H9 (cell line): ENCODE results near the gene STX3. TPM values are rescaled to one million over a fixed set of nuclear protein-coding genes. Genes with fewer than 3 reads are reported as not detected.

Experiments used
- DNase-seq: peaks from one replicate; pipeline ENCODE4 v3.0.0-alpha.2; 2017
- H2AFZ ChIP-seq: one replicate; pipeline ENCODE4 v1.6.1; 2013; ENCODE audit warnings: mild to moderate bottlenecking, low read length, control low read depth, moderate library complexity
- H2AK5ac ChIP-seq: 2 replicates; pipeline ENCODE4 v1.6.1; 2013; ENCODE audit warnings: low read length, control low read depth, mixed read lengths; ENCODE audit not compliant: insufficient read length
- H2BK120ac ChIP-seq: one replicate; pipeline ENCODE4 v1.6.1; 2013; ENCODE audit warnings: low read depth, mild to moderate bottlenecking, low read length, control low read depth, inconsistent platforms; ENCODE audit not compliant: poor library complexity, severe bottlenecking
- H2BK12ac ChIP-seq: 2 replicates; pipeline ENCODE4 v1.6.1; 2013; ENCODE audit warnings: low read length, control low read depth, mixed read lengths, low read depth; ENCODE audit not compliant: insufficient read length
- H2BK15ac ChIP-seq: 2 replicates; pipeline ENCODE4 v1.6.1; 2013; ENCODE audit warnings: low read depth, low read length, control low read depth
- H2BK20ac ChIP-seq: one replicate; pipeline ENCODE4 v1.6.1; 2013; ENCODE audit warnings: low read depth, mild to moderate bottlenecking, low read length, control low read depth, inconsistent platforms; ENCODE audit not compliant: poor library complexity, severe bottlenecking
- H2BK5ac ChIP-seq: 2 replicates; pipeline ENCODE4 v1.6.1; 2013; ENCODE audit warnings: low read length, control low read depth, mixed read lengths; ENCODE audit not compliant: insufficient read length
- H3K14ac ChIP-seq: 2 replicates; pipeline ENCODE4 v1.6.1; 2013; ENCODE audit warnings: low read length, control low read depth; ENCODE audit not compliant: insufficient read depth
- H3K18ac ChIP-seq: 2 replicates; pipeline ENCODE4 v1.6.1; 2013; ENCODE audit warnings: low read depth, mild to moderate bottlenecking, mixed read lengths, low read length, control low read depth; ENCODE audit not compliant: insufficient read length
- H3K23ac ChIP-seq: 2 replicates; pipeline ENCODE4 v1.6.1; 2013; ENCODE audit warnings: low read length, control low read depth, mixed read lengths, low read depth; ENCODE audit not compliant: insufficient read length
- H3K23me2 ChIP-seq: 2 replicates; pipeline ENCODE4 v1.6.1; 2013; ENCODE audit warnings: low read depth, mild to moderate bottlenecking, mixed read lengths, low read length, control low read depth; ENCODE audit not compliant: insufficient read length, poor library complexity, severe bottlenecking
- H3K27ac ChIP-seq: 2 replicates; pipeline ENCODE4 v1.5.1; 2013; ENCODE audit warnings: low read length, control low read depth, mixed read lengths, low read depth; ENCODE audit not compliant: insufficient read length
- H3K27me3 ChIP-seq: 2 replicates; pipeline ENCODE4 v1.6.1; 2013; ENCODE audit warnings: low read length, control low read depth, inconsistent platforms; ENCODE audit not compliant: insufficient read depth
- H3K4ac ChIP-seq: 2 replicates; pipeline ENCODE4 v1.6.1; 2013; ENCODE audit warnings: low read depth, mild to moderate bottlenecking, control low read depth, inconsistent platforms, low read length, moderate library complexity
- H3K4me1 ChIP-seq: 2 replicates; pipeline ENCODE4 v1.6.1; 2013; ENCODE audit warnings: low read length, control low read depth, inconsistent platforms; ENCODE audit not compliant: insufficient read depth
- H3K4me2 ChIP-seq: 2 replicates; pipeline ENCODE4 v1.6.1; 2013; ENCODE audit warnings: low read length, control low read depth, mixed read lengths; ENCODE audit not compliant: insufficient read length, insufficient read depth
- H3K56ac ChIP-seq: 2 replicates; pipeline ENCODE4 v1.6.1; 2013; ENCODE audit warnings: low read depth, mild to moderate bottlenecking, mixed read lengths, low read length, control low read depth; ENCODE audit not compliant: insufficient read length
- H3K79me1 ChIP-seq: 2 replicates; pipeline ENCODE4 v1.6.1; 2013; ENCODE audit warnings: low read depth, mild to moderate bottlenecking, moderate library complexity, low read length, control low read depth, inconsistent platforms; ENCODE audit not compliant: insufficient read depth, poor library complexity, severe bottlenecking
- H3K79me2 ChIP-seq: 2 replicates; pipeline ENCODE4 v1.6.1; 2013; ENCODE audit warnings: low read length, control low read depth, inconsistent platforms; ENCODE audit not compliant: insufficient read depth
- H3K9ac ChIP-seq: 2 replicates; pipeline ENCODE4 v1.6.1; 2013; ENCODE audit warnings: low read length, control low read depth, mixed read lengths; ENCODE audit not compliant: insufficient read length; ENCODE audit errors: extremely low read depth
- H3K9me3 ChIP-seq: one replicate; pipeline ENCODE4 v1.6.1; 2013; ENCODE audit warnings: low read depth, low read length, inconsistent platforms; ENCODE audit not compliant: control insufficient read depth
- H3T11ph ChIP-seq: one replicate; pipeline ENCODE4 v1.6.1; 2013; ENCODE audit warnings: mild to moderate bottlenecking, low read length, control low read depth, inconsistent platforms
- H4K20me1 ChIP-seq: one replicate; pipeline ENCODE4 v1.6.1; 2013; ENCODE audit not compliant: control insufficient read depth, insufficient read length, insufficient read depth
- H4K5ac ChIP-seq: 2 replicates; pipeline ENCODE4 v1.6.1; 2013; ENCODE audit warnings: low read depth, mild to moderate bottlenecking, mixed read lengths, low read length, control low read depth; ENCODE audit not compliant: insufficient read length
- H4K8ac ChIP-seq: replicated peaks from 2 replicates; pipeline ENCODE4 v1.6.1; 2013; ENCODE audit warnings: low read length, control low read depth, mixed read lengths, low read depth; ENCODE audit not compliant: insufficient read length
- H4K91ac ChIP-seq: 2 replicates; pipeline ENCODE4 v1.6.1; 2013; ENCODE audit warnings: low read depth, mild to moderate bottlenecking, moderate library complexity, mixed read lengths, low read length, control low read depth; ENCODE audit not compliant: insufficient read length
- H3K27ac Mint-ChIP-seq, 3 experiments: 2 replicates in 2 of 3; 3 replicates in 1 of 3; pipeline ENCODE4 v1.8.0; 2020 to 2021; ENCODE audit warnings: mixed read lengths in 3 of 3, mild to moderate bottlenecking in 1 of 3, moderate library complexity in 1 of 3
- H3K27me3 Mint-ChIP-seq: 2 replicates; pipeline ENCODE4 v1.8.0; 2021; ENCODE audit warnings: low read depth, mild to moderate bottlenecking, moderate library complexity, mixed read lengths
- H3K36me3 Mint-ChIP-seq, 3 experiments: 2 replicates in 2 of 3; 3 replicates in 1 of 3; pipeline ENCODE4 v1.8.0; 2020 to 2021; ENCODE audit warnings: low read depth in 3 of 3, mixed read lengths in 3 of 3; ENCODE audit not compliant: insufficient read depth in 1 of 3
- H3K4me1 Mint-ChIP-seq, 2 experiments: 2 replicates each; pipeline ENCODE4 v1.8.0; 2020; ENCODE audit warnings: mixed read lengths in 2 of 2
- H3K4me3 Mint-ChIP-seq, 2 experiments: 2 replicates in 1 of 2; 3 replicates in 1 of 2; pipeline ENCODE4 v1.8.0; 2020 to 2021; ENCODE audit warnings: mild to moderate bottlenecking in 2 of 2, mixed read lengths in 2 of 2, moderate library complexity in 1 of 2
- H3K9me3 Mint-ChIP-seq, 2 experiments: 2 replicates in 1 of 2; 3 replicates in 1 of 2; pipeline ENCODE4 v1.8.0; 2020; ENCODE audit warnings: mild to moderate bottlenecking in 2 of 2, mixed read lengths in 2 of 2, moderate library complexity in 1 of 2
- CTCF ChIP-seq: fragments of 200-600 bp; sonication (generic); conservative IDR thresholded peaks from 3 replicates; pipeline ENCODE4 v1.8.0; 2021; ENCODE audit warnings: antibody characterized with exemption, mild to moderate bottlenecking
- WGBS: extraction: QIAGEN DNeasy Blood & Tissue Kit; methylation state at CpG from one replicate; pipeline ENCODE4 v1.1.7; 2013; ENCODE audit warnings: missing lambda C conversion rate, low lambda C conversion rate, mixed read lengths; ENCODE audit not compliant: insufficient read length; ENCODE audit errors: extremely low coverage; 5-methylcytosine and 5-hydroxymethylcytosine counted together
- total RNA-seq: library from RNA; stranded (reverse); gene quantifications from 2 replicates; pipeline ENCODE4 v1.2.1, GENCODE V29; 2021

STX3 gene
- total RNA-seq, 1 experiment from 2014 or later, result 41.0 TPM

DNA sequence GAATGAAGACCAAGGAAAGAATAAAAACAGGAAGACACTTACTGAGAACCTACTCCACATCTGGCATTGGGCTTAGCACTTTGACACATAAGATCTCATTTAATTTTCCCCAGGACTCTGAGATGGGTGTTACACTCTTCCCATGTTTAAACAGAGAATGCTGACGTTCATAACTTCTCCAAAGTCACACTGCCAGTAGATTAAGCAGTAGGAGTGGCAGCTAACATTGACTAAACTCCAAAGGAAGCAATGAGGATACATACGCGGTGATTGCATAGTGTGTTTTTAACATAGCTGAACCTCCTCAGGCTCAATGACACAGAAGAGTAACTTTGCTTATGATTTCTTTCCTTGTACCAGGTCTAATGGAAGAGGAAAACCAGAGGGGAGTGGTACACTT is 27.0 kb upstream of the STX3 start:
- H3K56ac ChIP-seq, result no peak overlapping the region
- no peaks in the 10 kb centered on the region for H3K79me1 ChIP-seq
- no peak overlapping the region for H3K4me3 Mint-ChIP-seq
- DNase-seq, result no peak
- no peaks in the 10 kb centered on the region for H3K4me1 Mint-ChIP-seq
- no peaks in the 10 kb centered on the region for H3K36me3 Mint-ChIP-seq
- no peak overlapping the region for H3K4ac ChIP-seq
- H2AFZ ChIP-seq, result no peak overlapping the region
- no peak overlapping the region for H4K8ac ChIP-seq
- no peak overlapping the region for H3K14ac ChIP-seq
- no peak overlapping the region for H3K9ac ChIP-seq
- H3K27ac Mint-ChIP-seq, result no peak overlapping the region
- H3K4me1 ChIP-seq, result no peaks in the 10 kb centered on the region
- H3T11ph ChIP-seq, result no peak overlapping the region
- H4K91ac ChIP-seq, result no peak overlapping the region
- no peak overlapping the region for H2BK20ac ChIP-seq
- H3K79me2 ChIP-seq, result no peaks in the 10 kb centered on the region
- no peak overlapping the region for H4K5ac ChIP-seq
- H3K27me3 ChIP-seq, result no peaks in the 10 kb centered on the region
- no peak overlapping the region for H2BK15ac ChIP-seq
- H3K9me3 ChIP-seq, result no peaks in the 10 kb centered on the region
- no peak overlapping the region for H3K18ac ChIP-seq
- no peak overlapping the region for H2BK12ac ChIP-seq
- no peak overlapping the region for H2BK120ac ChIP-seq
- WGBS, result no CpG with 5 or more reads among the region's 3 CpGs
- TF ChIP-seq CTCF, result no peak
- no peak overlapping the region for H3K27ac ChIP-seq
- no peak overlapping the region for H2BK5ac ChIP-seq
- H3K23me2 ChIP-seq, result no peaks in the 10 kb centered on the region
- H3K23ac ChIP-seq, result no peak overlapping the region
- H3K9me3 Mint-ChIP-seq, result no peaks in the 10 kb centered on the region
- H3K27me3 Mint-ChIP-seq, result no peaks in the 10 kb centered on the region
- no peak overlapping the region for H3K4me2 ChIP-seq
- no peaks in the 10 kb centered on the region for H4K20me1 ChIP-seq
- H2AK5ac ChIP-seq, result no peak overlapping the region
